ENCODE measurements around the gene TLE1.

Gene TLE1

DNA sequence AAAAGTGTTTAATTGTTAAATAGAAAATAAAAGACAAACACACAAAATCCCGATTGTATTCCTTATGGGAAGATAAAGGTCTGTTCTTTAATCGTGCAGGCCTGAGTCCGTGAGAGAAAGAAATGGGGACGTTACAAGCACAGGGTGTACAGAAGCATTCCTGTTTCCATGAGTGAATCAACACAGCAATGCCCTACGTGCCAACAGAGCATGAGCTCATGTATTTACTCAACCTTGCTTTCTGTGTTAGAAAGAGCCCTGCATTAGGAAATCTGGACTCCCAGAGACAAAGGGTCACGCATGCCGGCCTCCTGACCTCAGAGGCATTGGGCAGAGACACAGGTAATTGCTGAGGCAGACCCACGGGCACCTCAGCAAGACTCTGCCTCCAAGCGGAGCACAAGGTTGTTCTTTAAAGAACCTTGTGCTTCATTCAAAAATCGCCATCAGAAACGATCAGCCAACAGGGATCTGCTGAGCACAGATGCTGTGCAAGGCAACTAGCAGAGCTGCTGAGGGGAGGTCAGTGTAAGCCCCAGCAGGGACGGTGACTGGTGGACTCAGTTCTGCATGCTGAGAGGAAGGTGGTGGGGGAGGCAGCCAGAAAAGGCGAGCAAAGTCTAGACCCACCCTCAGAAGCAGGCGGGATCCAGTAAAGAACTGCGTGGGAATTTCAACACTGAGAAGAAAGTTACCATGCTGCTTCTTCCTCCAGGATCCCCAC, 101.0 kb downstream of the TLE1 start:
- POLR2A ChIA-PET (ENCODE audit: low non-redundant PET), result no interaction called here
- peak; percentile 83 for DNase-seq (ENCODE audit: low spot score)
- TF ChIP-seq, protein P1, sequence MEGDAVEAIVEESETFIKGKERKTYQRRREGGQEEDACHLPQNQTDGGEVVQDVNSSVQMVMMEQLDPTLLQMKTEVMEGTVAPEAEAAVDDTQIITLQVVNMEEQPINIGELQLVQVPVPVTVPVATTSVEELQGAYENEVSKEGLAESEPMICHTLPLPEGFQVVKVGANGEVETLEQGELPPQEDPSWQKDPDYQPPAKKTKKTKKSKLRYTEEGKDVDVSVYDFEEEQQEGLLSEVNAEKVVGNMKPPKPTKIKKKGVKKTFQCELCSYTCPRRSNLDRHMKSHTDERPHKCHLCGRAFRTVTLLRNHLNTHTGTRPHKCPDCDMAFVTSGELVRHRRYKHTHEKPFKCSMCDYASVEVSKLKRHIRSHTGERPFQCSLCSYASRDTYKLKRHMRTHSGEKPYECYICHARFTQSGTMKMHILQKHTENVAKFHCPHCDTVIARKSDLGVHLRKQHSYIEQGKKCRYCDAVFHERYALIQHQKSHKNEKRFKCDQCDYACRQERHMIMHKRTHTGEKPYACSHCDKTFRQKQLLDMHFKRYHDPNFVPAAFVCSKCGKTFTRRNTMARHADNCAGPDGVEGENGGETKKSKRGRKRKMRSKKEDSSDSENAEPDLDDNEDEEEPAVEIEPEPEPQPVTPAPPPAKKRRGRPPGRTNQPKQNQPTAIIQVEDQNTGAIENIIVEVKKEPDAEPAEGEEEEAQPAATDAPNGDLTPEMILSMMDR (conservative IDR thresholded peaks at IDR 0.05; ENCODE audit: low read depth), result no peak
- CTCF ChIA-PET, result interaction anchor here (0.7 kb wide), 1 partner anchor 11 kb away, joined by 4 read pairs; no protein-coding TSS in a partner anchor
- H3K27ac ChIP-seq, result peak overlapping the region; percentile 69

DNA sequence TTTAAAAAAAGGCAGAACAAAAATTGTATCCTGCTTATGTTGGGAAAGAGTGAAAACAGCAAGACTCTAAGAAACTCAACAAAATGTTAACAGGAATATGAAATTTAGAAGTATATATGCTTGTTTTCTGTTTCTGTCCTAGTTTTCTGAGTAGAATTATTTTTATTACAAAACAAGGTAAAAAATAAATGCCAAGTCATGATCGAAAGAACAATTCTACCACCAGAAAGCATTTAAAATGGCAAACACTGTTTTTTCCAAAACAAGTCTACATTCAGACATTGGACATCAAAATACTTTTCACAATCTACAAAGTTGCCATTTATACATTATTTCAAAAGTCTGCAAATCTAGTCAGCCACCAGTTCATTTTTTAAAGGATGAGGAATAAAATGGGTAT, 102.6 kb downstream of the TLE1 start:
- DNase-seq (ENCODE audit: low spot score), result no peak
- H3K27ac ChIP-seq, result no peak overlapping the region
- TF ChIP-seq, protein P1 (conservative IDR thresholded peaks at IDR 0.05; ENCODE audit: low read depth), result no peak
- CTCF ChIA-PET, result no interaction called here
- POLR2A ChIA-PET (ENCODE audit: low non-redundant PET), result no interaction called here

DNA sequence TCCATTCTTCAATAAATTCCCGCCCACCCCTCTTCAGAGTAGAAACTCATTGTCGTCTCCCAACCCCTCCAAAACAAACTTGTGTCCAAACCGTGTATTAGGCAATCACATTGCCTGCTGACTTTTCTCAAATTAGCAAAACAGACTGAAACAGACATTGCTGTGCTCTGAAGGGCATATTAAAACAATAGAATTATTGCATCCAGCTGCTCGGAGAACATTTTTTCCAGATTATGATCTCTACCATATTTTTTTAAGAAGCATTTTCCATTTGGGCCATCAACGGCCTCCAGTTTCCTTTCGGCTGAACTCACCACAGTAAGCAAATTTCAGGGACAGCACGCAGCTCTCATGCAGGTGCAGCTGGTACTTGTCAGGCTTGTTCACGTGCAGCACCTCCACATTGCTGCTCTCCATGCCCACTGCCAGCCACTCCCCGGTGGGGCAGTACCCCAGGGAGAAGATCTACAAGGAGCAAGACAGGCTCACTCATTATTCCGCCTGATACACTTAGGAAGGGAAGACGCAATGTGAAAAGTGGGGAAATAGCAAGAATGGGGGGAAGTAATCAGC, 104.1 kb downstream of the TLE1 start:
- TF ChIP-seq, protein P1 (conservative IDR thresholded peaks at IDR 0.05; ENCODE audit: low read depth), result no peak
- H3K27ac ChIP-seq, result no peak overlapping the region
- ChIA-PET CTCF (no interaction called here), POLR2A (ENCODE audit: low non-redundant PET) (no interaction called here)
- DNase-seq (ENCODE audit: low spot score), result no peak

GRCh38 chr9:81584099-81584498, 105.2 kb downstream of the TLE1 start:
- ChIA-PET CTCF (no interaction called here), POLR2A (ENCODE audit: low non-redundant PET) (no interaction called here)
- DNase-seq (ENCODE audit: low spot score), result no peak
- TF ChIP-seq, protein P1 (conservative IDR thresholded peaks at IDR 0.05; ENCODE audit: low read depth), result no peak
- no peak overlapping the region for H3K27ac ChIP-seq

GRCh38 chr9:81581986-81582385, 107.4 kb downstream of the TLE1 start:
- no peak overlapping the region for H3K27ac ChIP-seq
- ChIA-PET CTCF (no interaction called here), POLR2A (ENCODE audit: low non-redundant PET) (no interaction called here)
- TF ChIP-seq, protein P1 (conservative IDR thresholded peaks at IDR 0.05; ENCODE audit: low read depth), result no peak
- no peak for DNase-seq (ENCODE audit: low spot score)

- TF ChIP-seq, protein P1 (conservative IDR thresholded peaks at IDR 0.05; ENCODE audit: low read depth), result no peak
- CTCF ChIA-PET, result interaction anchor here (0.6 kb wide), 1 partner anchor 54 kb away, joined by 3 read pairs; no protein-coding TSS in a partner anchor
- DNase-seq (ENCODE audit: low spot score), result no peak
- H3K27ac ChIP-seq, result no peak overlapping the region
- POLR2A ChIA-PET (ENCODE audit: low non-redundant PET), result no interaction called here
These were observed 110.0 kb downstream of the TLE1 start for GRCh38 chr9:81579381-81579780.

All from RWPE1 (cell line).